GM18867 (cell line): ENCODE results near the gene RXFP3.
"Not testable (repeated sequence)": the region's sequence is repeated elsewhere in the genome, so short reads cannot be mapped to it uniquely, and the experiment has no call there.

Experiments used
- ATAC-seq: cut with Tn5 transposase; IDR thresholded peaks from one replicate; pipeline ENCODE4 v1.9.1; 2021; ENCODE audit warnings: mild to moderate bottlenecking, moderate library complexity; ENCODE audit not compliant: unreplicated experiment

RXFP3 gene, protein sequence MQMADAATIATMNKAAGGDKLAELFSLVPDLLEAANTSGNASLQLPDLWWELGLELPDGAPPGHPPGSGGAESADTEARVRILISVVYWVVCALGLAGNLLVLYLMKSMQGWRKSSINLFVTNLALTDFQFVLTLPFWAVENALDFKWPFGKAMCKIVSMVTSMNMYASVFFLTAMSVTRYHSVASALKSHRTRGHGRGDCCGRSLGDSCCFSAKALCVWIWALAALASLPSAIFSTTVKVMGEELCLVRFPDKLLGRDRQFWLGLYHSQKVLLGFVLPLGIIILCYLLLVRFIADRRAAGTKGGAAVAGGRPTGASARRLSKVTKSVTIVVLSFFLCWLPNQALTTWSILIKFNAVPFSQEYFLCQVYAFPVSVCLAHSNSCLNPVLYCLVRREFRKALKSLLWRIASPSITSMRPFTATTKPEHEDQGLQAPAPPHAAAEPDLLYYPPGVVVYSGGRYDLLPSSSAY

DNA sequence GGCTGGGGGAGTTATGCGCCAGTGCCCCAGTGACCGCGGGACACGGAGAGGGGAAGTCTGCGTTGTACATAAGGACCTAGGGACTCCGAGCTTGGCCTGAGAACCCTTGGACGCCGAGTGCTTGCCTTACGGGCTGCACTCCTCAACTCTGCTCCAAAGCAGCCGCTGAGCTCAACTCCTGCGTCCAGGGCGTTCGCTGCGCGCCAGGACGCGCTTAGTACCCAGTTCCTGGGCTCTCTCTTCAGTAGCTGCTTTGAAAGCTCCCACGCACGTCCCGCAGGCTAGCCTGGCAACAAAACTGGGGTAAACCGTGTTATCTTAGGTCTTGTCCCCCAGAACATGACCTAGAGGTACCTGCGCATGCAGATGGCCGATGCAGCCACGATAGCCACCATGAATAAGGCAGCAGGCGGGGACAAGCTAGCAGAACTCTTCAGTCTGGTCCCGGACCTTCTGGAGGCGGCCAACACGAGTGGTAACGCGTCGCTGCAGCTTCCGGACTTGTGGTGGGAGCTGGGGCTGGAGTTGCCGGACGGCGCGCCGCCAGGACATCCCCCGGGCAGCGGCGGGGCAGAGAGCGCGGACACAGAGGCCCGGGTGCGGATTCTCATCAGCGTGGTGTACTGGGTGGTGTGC, at the start of gene RXFP3:
Gene RXFP3 (plus strand): TSS at position 6 of the 636 bp plus-strand sequence. CDS start 355 bp downstream, at position 361.
- ATAC-seq, result no peak

DNA sequence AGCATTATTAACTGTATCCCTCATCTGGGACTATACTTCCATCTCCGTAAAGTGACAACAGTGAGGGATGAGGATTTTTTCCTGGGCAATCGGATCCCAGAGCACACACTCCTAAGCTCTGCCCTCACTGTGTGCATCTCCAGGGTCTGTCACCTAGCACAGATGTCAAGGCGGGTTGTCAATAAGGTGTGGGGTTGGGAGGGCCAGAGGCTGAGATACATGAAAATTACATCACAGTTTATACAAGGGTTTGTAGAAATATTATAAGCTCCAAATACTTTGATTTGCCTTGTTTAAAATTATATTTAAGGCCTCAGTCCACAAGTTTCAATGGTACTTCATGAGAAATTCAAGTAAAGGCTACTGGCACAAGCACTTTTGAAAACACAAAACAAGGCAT, 48.9 kb upstream of the RXFP3 start:
- ATAC-seq, result no peak

DNA sequence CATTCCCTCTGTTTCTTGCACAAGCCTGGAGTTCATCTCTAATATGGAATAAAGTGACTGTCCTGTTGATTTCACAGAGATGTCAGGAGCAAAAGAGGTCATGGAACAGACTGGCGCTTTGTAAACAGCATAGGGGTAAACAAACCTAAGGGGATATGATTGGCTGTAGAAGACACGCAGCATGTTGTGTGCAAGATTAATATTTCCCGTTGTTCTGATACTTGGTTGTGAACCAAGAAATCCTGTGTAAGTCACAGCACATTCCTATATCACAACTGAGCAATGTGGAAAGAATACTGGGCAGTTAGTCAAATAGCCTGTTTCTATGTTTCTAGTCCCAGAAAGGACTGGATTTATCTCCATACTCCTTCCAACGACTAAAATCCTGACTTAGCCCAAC, 47.6 kb upstream of the RXFP3 start:
- ATAC-seq, result no peak

DNA sequence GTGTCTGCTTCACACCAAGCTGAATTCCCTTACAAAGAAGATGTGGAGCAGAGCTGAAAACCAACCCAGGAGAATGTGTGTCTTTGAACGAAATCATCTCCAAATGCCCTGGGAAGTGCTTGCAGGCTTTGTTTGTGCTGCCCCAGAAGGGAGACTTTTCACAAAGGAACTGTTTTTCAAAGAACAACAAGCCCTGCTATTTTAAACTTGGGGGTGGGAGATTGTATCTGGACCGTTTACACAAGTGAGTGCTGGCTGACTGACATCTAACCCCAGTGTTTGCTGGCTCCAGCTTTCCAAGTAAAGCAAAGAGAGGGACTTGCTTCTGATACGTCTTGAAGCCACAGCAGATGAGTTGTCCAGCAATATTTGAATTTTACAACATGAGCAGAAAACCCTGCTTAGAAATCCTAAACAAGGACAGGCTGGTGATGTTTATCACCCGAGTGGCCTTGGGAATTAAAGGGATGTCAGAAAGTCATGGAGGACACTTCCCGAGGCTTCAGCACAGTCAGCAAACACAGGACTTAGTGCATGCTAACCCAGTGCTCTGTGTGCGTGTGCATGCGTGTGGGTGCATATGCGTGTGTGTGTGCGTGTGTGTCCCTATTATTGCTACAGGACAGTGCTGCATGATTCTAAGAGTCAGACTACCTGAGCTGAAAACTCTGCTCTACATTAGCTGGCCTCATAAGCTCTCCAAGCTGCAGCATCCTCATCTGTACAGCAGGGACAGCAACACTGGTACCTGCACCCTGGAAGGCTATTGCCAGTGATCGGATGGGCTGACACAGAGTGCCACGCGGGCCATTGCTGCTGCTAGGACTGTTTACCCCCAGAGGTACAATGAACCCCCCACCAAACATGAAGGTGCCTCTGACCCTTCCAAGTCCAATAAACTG, 45.8 kb upstream of the RXFP3 start:
- ATAC-seq, result no peak

DNA sequence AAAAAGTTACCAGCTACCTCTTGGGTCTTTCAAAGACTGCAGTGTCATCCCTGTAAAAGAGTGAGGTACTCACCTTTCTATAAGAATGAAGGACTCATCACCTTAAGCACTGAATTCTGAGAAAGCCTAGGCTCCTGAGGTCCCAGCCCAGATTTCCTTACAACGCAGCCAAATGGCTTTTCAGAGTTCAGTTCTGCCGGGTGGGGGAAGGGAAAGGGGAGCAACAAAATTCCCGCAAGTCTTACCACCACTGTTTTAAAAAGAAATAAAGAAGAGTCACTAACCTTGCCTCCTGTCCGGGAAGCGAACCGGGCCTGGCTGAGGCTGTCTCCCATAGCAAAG, 44.8 kb upstream of the RXFP3 start:
- no peak for ATAC-seq

DNA sequence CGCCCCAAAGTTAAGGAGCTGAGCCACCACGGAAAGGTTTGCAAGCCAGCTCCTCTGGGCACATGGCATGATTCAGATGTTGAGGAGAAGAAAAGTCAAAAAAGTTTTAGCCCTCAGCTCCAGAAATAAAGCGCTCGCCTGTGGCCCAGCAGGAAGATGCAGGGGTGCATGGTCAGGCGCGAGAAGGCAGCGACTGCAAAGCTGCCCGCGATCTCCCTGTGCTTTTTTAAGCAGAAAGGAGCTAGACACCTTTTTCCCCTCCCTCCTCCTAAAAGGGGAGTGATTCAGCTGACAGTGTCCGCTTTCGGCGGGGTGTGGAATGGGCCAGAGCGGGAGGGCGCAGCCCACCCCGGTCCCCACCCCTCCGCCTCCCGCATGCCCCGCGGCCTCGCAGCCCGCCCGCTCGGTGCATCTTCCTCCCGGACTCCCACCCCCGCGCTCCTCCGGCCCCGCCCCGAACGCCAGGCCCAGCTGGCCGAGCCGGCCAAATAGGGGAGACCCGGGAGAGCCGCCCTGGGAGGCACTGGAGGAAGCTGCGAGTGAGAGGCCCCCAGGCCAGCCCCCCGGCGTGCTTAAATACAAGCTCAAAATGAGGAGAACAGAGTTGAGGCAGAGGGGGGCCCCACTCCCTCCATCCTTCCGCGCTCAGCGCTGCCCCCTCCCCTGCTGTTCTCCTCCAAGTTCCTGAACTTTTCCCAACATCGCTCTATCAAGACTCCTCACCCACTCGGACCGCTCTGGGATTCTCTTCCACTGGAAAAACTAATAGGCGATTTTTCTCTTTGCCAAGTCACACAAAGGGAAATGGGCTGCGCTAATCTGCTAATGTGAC, 44.2 kb upstream of the RXFP3 start, which contains the start of gene ADAMTS12:
Gene ADAMTS12 (minus strand): TSS at position 203 of the 832 bp plus-strand sequence. CDS start 134 bp downstream, at position 69.
- no peak for ATAC-seq

DNA sequence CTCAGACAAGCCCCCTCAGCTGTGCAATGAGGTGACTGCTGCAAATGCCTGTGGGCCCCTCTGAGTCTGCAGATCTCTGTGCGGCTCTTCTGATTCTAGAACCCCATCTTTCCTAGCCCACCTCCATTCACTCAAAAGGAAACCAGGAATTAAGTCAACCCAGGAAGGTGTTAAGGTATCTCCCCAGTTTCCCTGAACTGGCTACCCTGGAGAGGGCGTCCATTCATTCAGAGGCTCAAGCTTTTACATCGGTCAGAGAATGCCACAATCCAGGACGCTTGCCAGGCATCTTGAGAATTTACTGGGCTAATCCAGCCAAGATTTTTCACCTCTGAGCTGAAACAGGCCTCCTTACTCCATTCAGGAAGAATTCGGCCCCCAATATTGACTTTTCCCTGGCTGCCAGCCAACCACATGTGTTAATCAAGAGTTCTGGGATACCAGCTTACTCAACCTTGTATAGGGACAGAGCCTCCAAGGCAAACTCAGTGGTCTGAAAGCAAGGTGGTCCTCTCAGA, 43.5 kb upstream of the RXFP3 start:
- ATAC-seq, result no peak

DNA sequence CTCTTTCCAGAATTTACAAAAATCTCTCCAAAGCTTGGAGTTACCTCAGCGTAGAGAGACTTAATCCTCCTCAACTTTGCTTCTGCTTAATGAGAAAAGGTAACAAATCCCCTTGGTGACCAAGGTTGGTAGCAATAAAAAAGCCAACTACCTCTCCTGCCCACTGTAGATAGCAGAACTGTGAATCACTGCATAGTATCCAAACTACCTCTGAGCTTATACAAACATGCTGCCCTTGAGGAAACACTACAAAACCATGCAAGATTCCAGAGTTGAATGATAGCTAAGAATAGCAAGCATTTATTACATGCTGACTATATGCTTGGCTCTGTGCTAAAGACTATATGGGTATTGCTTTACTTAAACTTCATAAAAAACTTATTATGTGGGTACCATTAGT, 41.6 kb upstream of the RXFP3 start:
- ATAC-seq, result no peak

DNA sequence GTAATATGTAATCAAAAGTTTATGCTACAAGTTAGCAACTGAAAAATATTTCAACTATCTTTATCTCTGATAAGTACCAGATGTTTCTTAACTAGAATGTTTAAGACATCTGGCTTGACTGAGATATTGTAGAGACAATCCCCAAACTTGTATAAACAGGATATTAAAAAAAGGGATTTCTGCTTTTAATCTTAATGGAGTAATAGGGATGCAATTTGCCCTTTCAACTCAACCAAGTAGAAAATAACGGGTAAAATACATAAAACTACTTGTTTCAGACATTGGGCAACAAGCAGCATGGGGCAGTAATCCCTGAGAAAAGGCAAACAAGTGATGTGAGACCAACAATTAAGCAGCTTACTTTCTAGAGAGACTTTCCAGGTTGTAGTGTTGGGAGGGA, 35.0 kb upstream of the RXFP3 start:
- ATAC-seq, result no peak

DNA sequence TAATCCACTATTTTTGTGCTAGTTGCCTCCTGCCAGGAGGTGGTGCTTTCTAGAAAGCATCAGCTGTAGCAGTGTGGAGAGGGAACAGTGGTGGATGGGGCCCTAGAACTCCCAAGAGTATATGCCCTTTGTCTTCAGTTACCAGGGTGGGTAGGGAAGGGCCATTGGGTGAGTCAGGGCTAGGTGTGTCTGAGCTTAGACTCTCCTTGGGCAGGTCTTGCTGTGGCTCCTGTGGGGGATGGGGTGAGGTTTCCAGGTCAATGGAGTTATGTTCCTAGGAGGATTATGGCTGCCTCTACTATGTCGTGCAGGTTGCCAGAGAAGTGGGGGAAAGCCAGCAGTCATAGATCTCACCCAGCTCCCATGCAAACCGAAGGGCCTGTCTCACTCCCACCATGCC, 33.1 kb upstream of the RXFP3 start:
- no peak for ATAC-seq

DNA sequence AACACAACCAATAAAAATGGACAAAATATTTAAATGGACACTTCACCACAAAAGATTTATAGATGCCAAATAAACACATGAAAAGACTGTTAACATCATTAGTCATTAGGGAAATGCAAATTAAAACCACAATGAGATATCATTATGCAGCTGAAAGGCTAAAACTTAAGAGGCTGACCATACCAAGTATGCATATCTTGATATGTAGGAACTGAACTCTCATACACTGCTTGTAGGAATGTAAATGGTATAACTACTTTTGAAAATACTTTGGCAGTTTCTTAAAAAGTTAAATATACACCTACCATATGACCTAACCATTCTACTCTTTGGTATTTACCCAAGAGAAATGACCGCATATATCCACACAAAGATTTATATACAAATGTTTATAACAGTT, 30.8 kb upstream of the RXFP3 start:
- no peak for ATAC-seq

DNA sequence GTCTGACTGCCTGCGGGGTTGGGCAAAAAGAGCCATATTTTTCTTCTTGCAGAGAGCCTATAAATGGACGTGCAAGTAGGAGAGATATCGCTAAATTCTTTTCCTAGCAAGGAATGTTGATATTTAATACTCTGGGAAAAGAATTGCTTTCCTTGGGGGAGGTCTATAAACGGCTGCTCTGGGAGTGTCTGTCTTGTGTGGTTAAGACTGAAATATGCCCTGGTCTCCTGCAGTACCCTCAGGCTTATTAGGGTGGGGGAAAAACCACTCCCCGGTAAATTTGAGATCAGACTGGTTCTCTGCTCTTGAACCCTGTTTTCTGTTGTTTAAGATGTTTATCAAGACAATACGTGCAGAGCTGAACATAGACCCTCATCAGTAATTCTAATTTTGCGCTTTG, 29.9 kb upstream of the RXFP3 start:
- not testable (repeated sequence) for ATAC-seq

DNA sequence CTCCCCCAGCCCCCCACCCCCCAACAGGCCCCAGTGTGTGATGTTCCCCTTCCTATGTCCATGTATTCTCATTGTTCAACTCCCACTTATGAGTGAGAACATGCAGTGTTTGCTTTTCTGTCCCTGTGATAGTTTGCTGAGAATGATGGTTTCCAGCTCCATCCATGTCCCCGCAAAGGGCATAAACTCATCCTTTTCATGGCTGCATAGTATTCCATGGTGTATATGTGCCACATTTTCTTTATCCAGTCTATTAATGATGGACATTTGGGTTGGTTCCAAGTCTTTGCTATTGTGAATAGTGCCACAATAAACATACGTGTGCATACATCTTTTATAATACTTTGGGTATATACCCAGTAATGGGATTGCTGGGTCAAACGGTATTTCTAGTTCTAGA, 21.3 kb upstream of the RXFP3 start:
- ATAC-seq, result not testable (repeated sequence)

DNA sequence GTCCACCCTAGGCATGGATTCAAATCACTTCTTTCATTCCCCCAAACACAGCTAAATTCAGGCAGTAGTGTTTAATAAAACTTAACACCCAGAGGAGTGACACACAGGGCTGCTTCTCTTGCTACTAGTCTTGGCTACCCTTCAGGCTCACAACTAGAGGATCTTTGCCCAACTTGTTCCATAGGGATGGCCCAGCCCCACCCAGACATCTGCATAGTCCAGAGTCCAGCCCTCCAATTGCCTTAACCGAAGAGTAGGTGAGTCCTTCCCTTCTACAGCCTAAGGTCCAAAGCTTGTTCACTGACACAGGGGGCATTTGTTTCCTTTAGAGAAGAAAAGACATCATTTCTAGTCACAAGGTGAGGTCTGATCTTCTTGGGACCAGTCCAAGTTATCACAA, 15.2 kb upstream of the RXFP3 start:
- no peak for ATAC-seq

DNA sequence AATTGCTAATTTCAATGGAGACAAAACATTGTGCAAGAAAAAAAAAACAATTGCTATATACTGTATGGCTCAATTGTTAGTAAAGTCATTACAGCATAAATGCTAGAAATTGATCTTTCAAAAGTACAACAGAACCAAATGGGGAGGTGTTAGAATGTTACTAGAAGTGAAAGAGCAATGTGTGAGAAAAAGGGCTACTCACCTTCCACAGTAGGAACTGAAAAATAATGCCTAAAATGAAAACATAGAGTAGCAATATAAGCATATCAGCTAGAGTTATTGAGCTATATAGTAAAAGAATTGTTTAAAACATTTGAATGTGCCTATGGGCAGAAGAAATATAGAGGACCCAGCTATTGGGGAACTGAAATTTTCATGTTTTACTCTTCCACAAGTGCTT, 10.9 kb upstream of the RXFP3 start:
- ATAC-seq, result peak; percentile 88

DNA sequence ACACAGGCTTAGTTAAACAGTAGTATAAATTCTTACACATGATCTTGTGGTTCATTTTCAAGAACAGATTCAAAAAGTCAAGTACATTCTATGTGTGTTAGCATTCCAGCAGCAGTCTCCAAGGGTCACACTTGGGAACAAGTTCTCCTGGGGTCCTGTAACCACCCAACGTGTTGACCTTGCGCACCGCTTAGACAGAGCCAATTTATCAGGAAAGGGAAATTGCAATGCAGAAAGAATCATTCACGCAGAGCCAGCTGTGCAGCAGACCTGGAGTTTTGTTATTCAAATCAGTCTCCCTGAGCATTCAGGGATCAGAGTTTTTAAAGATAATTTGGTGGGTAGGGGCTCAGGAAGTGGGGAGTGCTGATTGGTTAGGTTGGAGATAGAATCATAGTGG, 8.5 kb upstream of the RXFP3 start:
- ATAC-seq, result no peak

DNA sequence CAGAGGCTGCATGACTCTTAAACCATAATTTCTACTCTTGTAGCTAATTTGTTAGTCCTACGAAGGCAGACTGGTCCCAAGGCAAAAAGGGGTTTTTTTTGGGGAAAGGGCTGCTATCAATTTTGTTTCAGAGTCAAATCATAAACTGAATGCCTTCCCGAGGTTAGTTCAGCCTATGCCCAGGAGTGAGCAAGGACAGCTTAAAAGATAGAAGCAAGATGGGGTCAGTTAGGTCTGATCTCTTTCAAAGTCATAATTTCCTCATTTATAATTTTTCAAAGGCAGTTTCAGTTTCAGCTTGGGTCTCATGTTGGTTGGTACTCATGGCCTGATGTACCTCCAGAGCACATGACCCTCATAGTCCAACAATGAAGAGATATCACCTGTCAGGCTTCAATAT, 7.9 kb upstream of the RXFP3 start:
- no peak for ATAC-seq

DNA sequence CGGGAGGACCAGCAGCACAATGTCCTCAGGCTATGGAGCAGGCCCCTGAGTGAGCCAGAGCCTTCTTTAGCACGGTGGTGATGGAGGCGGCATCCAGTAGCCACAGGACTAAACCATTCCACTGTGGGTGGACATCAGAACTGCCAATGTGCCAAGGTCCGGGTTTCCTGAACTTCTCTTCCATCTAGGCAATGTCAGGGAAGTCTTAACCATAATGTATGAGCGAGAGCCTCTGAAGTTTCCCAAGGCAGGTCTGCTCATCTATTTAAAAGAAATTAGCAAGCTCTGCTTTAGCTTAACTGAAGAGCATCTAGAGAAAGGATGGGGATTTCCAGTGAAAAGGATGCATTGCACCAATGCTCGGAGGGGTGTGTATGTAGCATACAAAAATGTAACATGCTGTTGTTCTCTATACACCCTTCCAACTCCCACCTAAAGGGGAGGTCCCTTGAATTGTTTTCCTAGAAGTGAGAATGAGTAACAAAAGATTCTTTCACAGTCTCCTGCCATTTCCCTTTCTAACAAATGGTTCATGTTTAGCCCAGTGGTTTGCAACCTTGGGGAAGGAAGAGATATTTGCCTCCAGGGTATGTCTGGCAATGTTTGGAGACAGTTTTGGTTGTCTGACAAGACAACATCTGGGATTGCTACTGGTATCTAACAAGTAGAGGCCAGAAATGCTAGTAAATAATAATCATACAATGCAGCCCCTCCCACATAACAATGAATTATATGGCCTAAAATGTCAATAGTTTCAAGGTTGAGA, 6.1 kb upstream of the RXFP3 start:
- ATAC-seq, result no peak

DNA sequence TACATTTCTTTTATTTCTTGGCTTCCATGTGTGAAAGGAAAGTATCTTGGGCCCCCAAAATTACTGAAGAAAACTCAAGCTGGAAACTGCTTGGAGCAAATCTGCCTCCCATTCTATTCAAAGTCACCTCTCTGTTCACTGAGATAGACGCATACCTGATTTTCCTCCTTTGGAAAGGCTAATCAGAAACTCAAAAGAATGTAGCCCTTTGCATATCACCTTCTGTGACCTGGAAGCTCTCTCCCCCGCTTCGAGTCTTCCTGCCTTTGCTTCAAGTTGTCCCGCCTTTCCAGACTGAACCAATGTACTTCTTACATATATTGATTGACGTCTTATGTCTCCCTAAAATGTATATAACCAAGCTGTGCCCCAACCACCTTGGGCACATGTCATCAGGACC, 5.0 kb upstream of the RXFP3 start:
- no peak for ATAC-seq
